Neural cell (in vitro differentiated cells): ENCODE measurements around the gene RDM1. TPM values are rescaled to one million over a fixed set of nuclear protein-coding genes. Genes with fewer than 3 reads are reported as not detected.

Experiments used
- H2AFZ ChIP-seq: fragments of 200-600, 300-800 bp; sonication (generic), shearing (Covaris generic); 2 replicates; pipeline ENCODE4 v1.6.0; 2014; ENCODE audit warnings: low read depth, mild to moderate bottlenecking, antibody characterized with exemption, low read length, moderate library complexity
- H3F3A ChIP-seq: fragments of 200-600 bp; shearing (Covaris generic); 2 replicates; pipeline ENCODE4 v1.6.1; 2016; ENCODE audit warnings: mild to moderate bottlenecking, moderate library complexity, mixed read lengths, antibody characterized with exemption, low read length; ENCODE audit not compliant: insufficient read depth, poor library complexity, severe bottlenecking
- H3K27ac ChIP-seq: fragments of 200-600, 300-800 bp; sonication (generic), shearing (Covaris generic); 2 replicates; pipeline ENCODE4 v1.5.1; 2014; ENCODE audit warnings: mild to moderate bottlenecking, low read length, moderate library complexity
- H3K27me3 ChIP-seq: fragments of 300-800, 200-600 bp; sonication (generic), shearing (Covaris generic); 2 replicates; pipeline ENCODE4 v1.6.0; 2014; ENCODE audit warnings: mild to moderate bottlenecking, low read depth, low read length, moderate library complexity; ENCODE audit not compliant: insufficient read depth
- H3K36me3 ChIP-seq: fragments of 300-800, 200-600 bp; sonication (generic), shearing (Covaris generic); 2 replicates; pipeline ENCODE4 v1.5.1; 2014; ENCODE audit warnings: mild to moderate bottlenecking, antibody characterized with exemption, low read length, moderate library complexity; ENCODE audit not compliant: insufficient read depth
- H3K4me2 ChIP-seq: fragments of 300-800, 200-600 bp; sonication (generic), shearing (Covaris generic); 2 replicates; pipeline ENCODE4 v1.6.0; 2014; ENCODE audit warnings: mild to moderate bottlenecking, low read length
- H3K4me3 ChIP-seq: fragments of 300-800, 200-600 bp; sonication (generic), shearing (Covaris generic); 2 replicates; pipeline ENCODE4 v1.5.1; 2014; ENCODE audit warnings: mild to moderate bottlenecking, low read length, moderate library complexity
- H3K79me2 ChIP-seq: fragments of 200-600 bp; shearing (Covaris generic); replicated peaks from 2 replicates; pipeline ENCODE4 v1.6.0; 2014; ENCODE audit warnings: mild to moderate bottlenecking, low read length, moderate library complexity; ENCODE audit not compliant: insufficient read depth
- H3K9ac ChIP-seq: fragments of 300-800, 200-600 bp; sonication (generic), shearing (Covaris generic); 2 replicates; pipeline ENCODE4 v1.6.1; 2016; ENCODE audit warnings: mild to moderate bottlenecking, low read length, mixed read lengths
- H3K9me2 ChIP-seq: fragments of 200-600 bp; shearing (Covaris generic); 2 replicates; pipeline ENCODE4 v1.6.1; 2016; ENCODE audit warnings: mild to moderate bottlenecking, low read length, mixed read lengths; ENCODE audit not compliant: insufficient read depth
- H3K9me3 ChIP-seq: fragments of 200-600, 300-800 bp; sonication (generic), shearing (Covaris generic); 2 replicates; pipeline ENCODE4 v1.6.1; 2016; ENCODE audit warnings: mild to moderate bottlenecking, mixed run types, low read length, moderate library complexity, mixed read lengths
- H4K20me1 ChIP-seq: fragments of 200-600 bp; shearing (Covaris generic); 2 replicates; pipeline ENCODE4 v1.6.1; 2016; ENCODE audit warnings: mild to moderate bottlenecking, mixed run types; ENCODE audit not compliant: insufficient read depth
- EP300 ChIP-seq: fragments of 450-650 bp; conservative IDR thresholded peaks from 2 replicates; pipeline ENCODE4 v1.6.1; 2014; ENCODE audit warnings: antibody characterized with exemption, mild to moderate bottlenecking, moderate library complexity; ENCODE audit not compliant: poor library complexity, severe bottlenecking
- EZH2 ChIP-seq: fragments of 200-600, 300-800 bp; shearing (Covaris generic), sonication (generic); IDR thresholded peaks from 2 replicates; pipeline ENCODE4 v1.6.1; 2014; ENCODE audit warnings: antibody characterized with exemption, low read length, borderline replicate concordance, mild to moderate bottlenecking; ENCODE audit not compliant: insufficient read depth, poor library complexity, severe bottlenecking
- MXI1 ChIP-seq: fragments of 450-650 bp; conservative IDR thresholded peaks from 2 replicates; pipeline ENCODE4 v1.6.1; 2014; ENCODE audit warnings: antibody characterized with exemption, mild to moderate bottlenecking; ENCODE audit not compliant: poor library complexity, severe bottlenecking
- POLR2AphosphoS5 ChIP-seq: IDR thresholded peaks from 2 replicates; pipeline ENCODE4 v1.6.1; 2012
- RAD21 ChIP-seq: fragments of 450-650 bp; conservative IDR thresholded peaks from 2 replicates; pipeline ENCODE4 v1.6.1; 2014; ENCODE audit warnings: antibody characterized with exemption, mild to moderate bottlenecking, moderate library complexity
- SMC3 ChIP-seq: fragments of 450-650 bp; conservative IDR thresholded peaks from 2 replicates; pipeline ENCODE4 v1.6.1; 2014; ENCODE audit warnings: antibody characterized with exemption, mild to moderate bottlenecking, moderate library complexity; ENCODE audit not compliant: poor library complexity
- TAF1 ChIP-seq: IDR thresholded peaks from 2 replicates; pipeline ENCODE4 v1.6.1; 2012; ENCODE audit warnings: low read depth
- polyA plus RNA-seq: library from polyadenylated mRNA; depleted of rRNA; stranded (reverse); fragments of >200 nt; gene quantifications from 2 replicates; pipeline ENCODE4 v1.2.3, GENCODE V29; 2014
- TF ChIP-seq, protein P1 (sequence below): IDR thresholded peaks from 2 replicates; pipeline ENCODE4 v1.6.1; 2012; ENCODE audit warnings: borderline replicate concordance
- TF ChIP-seq, protein P2 (sequence below): fragments of 450-650 bp; IDR thresholded peaks from 2 replicates; pipeline ENCODE4 v1.5.1; 2014; ENCODE audit warnings: antibody characterized with exemption, mild to moderate bottlenecking, moderate library complexity; ENCODE audit not compliant: poor library complexity, severe bottlenecking

The RDM1 gene
- polyA plus RNA-seq, 1 donor from 2014 or later, result not detected

DNA sequence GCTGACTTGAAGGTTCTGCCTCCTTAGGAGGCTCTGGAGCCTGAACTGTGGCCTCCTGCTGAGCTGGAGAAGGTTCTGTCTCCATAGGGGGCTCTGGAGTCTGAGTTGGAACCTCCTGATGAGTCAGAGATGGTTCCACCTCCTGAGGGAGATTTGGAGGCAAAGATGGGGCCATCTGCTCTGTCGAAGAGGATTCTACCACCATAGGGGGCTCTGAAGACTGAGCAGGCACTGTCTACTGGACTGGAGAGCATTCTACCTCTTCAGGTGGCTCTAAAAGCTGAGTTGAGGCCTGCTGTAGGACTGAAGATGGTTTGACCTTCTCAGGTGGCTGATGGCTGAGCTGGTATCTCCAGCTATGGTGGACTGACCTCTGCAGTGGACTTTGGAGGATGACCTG, 16.2 kb downstream of the RDM1 start:
- H3K9ac ChIP-seq, result no peak overlapping the region
- H3K9me2 ChIP-seq, result no peaks in the 10 kb centered on the region
- no peaks in the 10 kb centered on the region for H3K27me3 ChIP-seq
- no peak overlapping the region for H2AFZ ChIP-seq
- no peaks in the 10 kb centered on the region for H3K79me2 ChIP-seq
- no peak overlapping the region for H3K4me2 ChIP-seq
- no peaks in the 10 kb centered on the region for H3K36me3 ChIP-seq
- no peak overlapping the region for H3K4me3 ChIP-seq
- TF ChIP-seq RAD21 (no peak), SMC3 (no peak), EP300 (no peak), MXI1 (no peak), POLR2AphosphoS5 (no peak), TAF1 (no peak), EZH2 (no peak)
- TF ChIP-seq, protein P1, sequence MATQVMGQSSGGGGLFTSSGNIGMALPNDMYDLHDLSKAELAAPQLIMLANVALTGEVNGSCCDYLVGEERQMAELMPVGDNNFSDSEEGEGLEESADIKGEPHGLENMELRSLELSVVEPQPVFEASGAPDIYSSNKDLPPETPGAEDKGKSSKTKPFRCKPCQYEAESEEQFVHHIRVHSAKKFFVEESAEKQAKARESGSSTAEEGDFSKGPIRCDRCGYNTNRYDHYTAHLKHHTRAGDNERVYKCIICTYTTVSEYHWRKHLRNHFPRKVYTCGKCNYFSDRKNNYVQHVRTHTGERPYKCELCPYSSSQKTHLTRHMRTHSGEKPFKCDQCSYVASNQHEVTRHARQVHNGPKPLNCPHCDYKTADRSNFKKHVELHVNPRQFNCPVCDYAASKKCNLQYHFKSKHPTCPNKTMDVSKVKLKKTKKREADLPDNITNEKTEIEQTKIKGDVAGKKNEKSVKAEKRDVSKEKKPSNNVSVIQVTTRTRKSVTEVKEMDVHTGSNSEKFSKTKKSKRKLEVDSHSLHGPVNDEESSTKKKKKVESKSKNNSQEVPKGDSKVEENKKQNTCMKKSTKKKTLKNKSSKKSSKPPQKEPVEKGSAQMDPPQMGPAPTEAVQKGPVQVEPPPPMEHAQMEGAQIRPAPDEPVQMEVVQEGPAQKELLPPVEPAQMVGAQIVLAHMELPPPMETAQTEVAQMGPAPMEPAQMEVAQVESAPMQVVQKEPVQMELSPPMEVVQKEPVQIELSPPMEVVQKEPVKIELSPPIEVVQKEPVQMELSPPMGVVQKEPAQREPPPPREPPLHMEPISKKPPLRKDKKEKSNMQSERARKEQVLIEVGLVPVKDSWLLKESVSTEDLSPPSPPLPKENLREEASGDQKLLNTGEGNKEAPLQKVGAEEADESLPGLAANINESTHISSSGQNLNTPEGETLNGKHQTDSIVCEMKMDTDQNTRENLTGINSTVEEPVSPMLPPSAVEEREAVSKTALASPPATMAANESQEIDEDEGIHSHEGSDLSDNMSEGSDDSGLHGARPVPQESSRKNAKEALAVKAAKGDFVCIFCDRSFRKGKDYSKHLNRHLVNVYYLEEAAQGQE, result no peak
- TF ChIP-seq, protein P2, sequence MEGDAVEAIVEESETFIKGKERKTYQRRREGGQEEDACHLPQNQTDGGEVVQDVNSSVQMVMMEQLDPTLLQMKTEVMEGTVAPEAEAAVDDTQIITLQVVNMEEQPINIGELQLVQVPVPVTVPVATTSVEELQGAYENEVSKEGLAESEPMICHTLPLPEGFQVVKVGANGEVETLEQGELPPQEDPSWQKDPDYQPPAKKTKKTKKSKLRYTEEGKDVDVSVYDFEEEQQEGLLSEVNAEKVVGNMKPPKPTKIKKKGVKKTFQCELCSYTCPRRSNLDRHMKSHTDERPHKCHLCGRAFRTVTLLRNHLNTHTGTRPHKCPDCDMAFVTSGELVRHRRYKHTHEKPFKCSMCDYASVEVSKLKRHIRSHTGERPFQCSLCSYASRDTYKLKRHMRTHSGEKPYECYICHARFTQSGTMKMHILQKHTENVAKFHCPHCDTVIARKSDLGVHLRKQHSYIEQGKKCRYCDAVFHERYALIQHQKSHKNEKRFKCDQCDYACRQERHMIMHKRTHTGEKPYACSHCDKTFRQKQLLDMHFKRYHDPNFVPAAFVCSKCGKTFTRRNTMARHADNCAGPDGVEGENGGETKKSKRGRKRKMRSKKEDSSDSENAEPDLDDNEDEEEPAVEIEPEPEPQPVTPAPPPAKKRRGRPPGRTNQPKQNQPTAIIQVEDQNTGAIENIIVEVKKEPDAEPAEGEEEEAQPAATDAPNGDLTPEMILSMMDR, result no peak
- H3K27ac ChIP-seq, result no peak overlapping the region
- H3K9me3 ChIP-seq, result no peaks in the 10 kb centered on the region
- no peaks in the 10 kb centered on the region for H4K20me1 ChIP-seq
- H3F3A ChIP-seq, result no peaks in the 10 kb centered on the region

DNA sequence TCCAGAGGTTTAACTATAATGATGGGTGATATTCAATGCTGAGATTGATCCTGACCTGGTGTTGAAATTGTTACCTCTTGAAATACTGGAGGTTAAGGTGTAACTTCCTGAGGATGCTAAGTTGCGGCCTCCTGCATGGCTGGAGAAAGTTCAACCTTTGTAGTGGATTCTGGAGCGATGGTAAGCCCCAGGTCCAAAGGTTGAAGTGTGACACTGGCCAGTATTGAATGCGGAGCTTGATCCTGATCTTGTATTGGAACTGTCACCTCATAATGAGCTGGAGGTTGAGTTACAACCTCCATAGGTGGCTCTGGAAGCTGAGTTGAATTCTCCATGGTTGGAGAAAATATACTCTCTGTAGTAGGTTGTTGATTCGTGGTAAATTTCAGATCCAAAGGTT, 17.0 kb downstream of the RDM1 start:
- H3K27ac ChIP-seq, result no peak overlapping the region
- H3K79me2 ChIP-seq, result no peaks in the 10 kb centered on the region
- no peaks in the 10 kb centered on the region for H3K36me3 ChIP-seq
- no peaks in the 10 kb centered on the region for H3F3A ChIP-seq
- TF ChIP-seq, protein P1, result no peak
- TF ChIP-seq MXI1, result no peak
- TF ChIP-seq, protein P2, result no peak
- no peak for TF ChIP-seq SMC3
- TF ChIP-seq POLR2AphosphoS5, result no peak
- no peak overlapping the region for H2AFZ ChIP-seq
- H3K9ac ChIP-seq, result no peak overlapping the region
- H3K9me2 ChIP-seq, result no peaks in the 10 kb centered on the region
- no peaks in the 10 kb centered on the region for H3K9me3 ChIP-seq
- no peaks in the 10 kb centered on the region for H3K27me3 ChIP-seq
- H3K4me3 ChIP-seq, result no peak overlapping the region
- no peaks in the 10 kb centered on the region for H4K20me1 ChIP-seq
- no peak overlapping the region for H3K4me2 ChIP-seq
